PFSK-1 (cell line): ENCODE data around the gene TGM2.

Experiments
- FOXP2 ChIP-seq: optimal IDR thresholded peaks from 2 replicates; pipeline ENCODE3; 2011; ENCODE audit warnings: borderline replicate concordance, control low read depth, inconsistent platforms; ENCODE audit not compliant: insufficient read depth; ENCODE audit errors: extremely low read length, extremely low read depth
- POLR2AphosphoS5 ChIP-seq: IDR thresholded peaks from 2 replicates; pipeline ENCODE4 v1.6.1; 2012; ENCODE audit warnings: low read depth, mild to moderate bottlenecking, control low read depth, low read length, moderate library complexity
- SIN3A ChIP-seq: IDR thresholded peaks from 2 replicates; pipeline ENCODE4 v1.6.1; 2012; ENCODE audit warnings: mild to moderate bottlenecking, low read length, moderate library complexity, borderline replicate concordance; ENCODE audit not compliant: insufficient read depth
- TAF1 ChIP-seq: IDR thresholded peaks from 2 replicates; pipeline ENCODE4 v1.6.1; 2012; ENCODE audit warnings: low read length, control low read depth, borderline replicate concordance; ENCODE audit not compliant: insufficient read depth
- TF ChIP-seq, protein P1 (sequence below), 2 experiments: IDR thresholded peaks; 2 replicates each; pipeline versions ENCODE4 v1.6.1 to v1.8.0; 2011 to 2012; ENCODE audit warnings: low read depth in 2 of 2, low read length in 2 of 2, control low read depth in 1 of 2, inconsistent platforms in 1 of 2, mild to moderate bottlenecking in 1 of 2, moderate library complexity in 1 of 2; ENCODE audit not compliant: insufficient read depth in 1 of 2

DNA sequence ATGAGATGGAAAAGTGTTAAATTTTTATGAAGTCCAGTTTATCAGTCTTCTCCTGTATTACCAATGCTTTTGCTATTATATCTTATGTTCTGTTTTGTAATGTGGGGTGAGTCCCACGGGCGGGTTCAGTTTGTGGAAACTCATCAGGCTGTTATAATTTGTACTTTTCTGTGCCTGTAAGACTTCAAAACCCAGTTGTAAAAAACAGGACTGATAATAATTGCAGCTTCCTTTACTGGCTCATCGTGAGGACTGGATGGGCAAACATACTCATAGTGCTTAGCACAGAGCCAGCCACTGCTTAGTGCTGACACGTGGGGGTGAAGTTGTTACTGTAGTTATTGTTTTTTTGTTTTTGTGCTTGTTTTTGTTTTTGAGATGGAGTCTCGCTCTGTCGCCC, 45.6 kb downstream of the TGM2 start:
- TF ChIP-seq, protein P1, sequence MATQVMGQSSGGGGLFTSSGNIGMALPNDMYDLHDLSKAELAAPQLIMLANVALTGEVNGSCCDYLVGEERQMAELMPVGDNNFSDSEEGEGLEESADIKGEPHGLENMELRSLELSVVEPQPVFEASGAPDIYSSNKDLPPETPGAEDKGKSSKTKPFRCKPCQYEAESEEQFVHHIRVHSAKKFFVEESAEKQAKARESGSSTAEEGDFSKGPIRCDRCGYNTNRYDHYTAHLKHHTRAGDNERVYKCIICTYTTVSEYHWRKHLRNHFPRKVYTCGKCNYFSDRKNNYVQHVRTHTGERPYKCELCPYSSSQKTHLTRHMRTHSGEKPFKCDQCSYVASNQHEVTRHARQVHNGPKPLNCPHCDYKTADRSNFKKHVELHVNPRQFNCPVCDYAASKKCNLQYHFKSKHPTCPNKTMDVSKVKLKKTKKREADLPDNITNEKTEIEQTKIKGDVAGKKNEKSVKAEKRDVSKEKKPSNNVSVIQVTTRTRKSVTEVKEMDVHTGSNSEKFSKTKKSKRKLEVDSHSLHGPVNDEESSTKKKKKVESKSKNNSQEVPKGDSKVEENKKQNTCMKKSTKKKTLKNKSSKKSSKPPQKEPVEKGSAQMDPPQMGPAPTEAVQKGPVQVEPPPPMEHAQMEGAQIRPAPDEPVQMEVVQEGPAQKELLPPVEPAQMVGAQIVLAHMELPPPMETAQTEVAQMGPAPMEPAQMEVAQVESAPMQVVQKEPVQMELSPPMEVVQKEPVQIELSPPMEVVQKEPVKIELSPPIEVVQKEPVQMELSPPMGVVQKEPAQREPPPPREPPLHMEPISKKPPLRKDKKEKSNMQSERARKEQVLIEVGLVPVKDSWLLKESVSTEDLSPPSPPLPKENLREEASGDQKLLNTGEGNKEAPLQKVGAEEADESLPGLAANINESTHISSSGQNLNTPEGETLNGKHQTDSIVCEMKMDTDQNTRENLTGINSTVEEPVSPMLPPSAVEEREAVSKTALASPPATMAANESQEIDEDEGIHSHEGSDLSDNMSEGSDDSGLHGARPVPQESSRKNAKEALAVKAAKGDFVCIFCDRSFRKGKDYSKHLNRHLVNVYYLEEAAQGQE (IDR thresholded peaks at IDR 0.05; ENCODE audit: insufficient read depth in 1 of 2, low read depth in 2 of 2, low read length in 2 of 2) = no peak
- no peak for TF ChIP-seq TAF1
- TF ChIP-seq POLR2AphosphoS5 = no peak
- no peak for TF ChIP-seq SIN3A
- no peak for TF ChIP-seq FOXP2
